Measurements from ENCODE around the gene SMIM41. TPM values are rescaled to one million over a fixed set of nuclear protein-coding genes. Genes with fewer than 3 reads are reported as not detected.
A peak's percentile ranks its signal among the peaks of the same experiment; 100 is the strongest.

Gene SMIM41
- total and polyA plus RNA-seq, 3 donors from 2014 or later: 2.6 to 21.7 (median 15.6) TPM

GRCh38 chr12:52146822-52147366 lies 67.4 kb downstream of the SMIM41 start:
- Histone ChIP-seq H3K4me1 (peaks cover 44% of the 10 kb centered on the region), H3K9me3 (no peaks in the 10 kb centered on the region), H3K27me3 (no peaks in the 10 kb centered on the region), H3K4me3 (no peak overlapping the region), H3K36me3 (ENCODE audit: low read depth, missing control alignments) (no peaks in the 10 kb centered on the region), H3K27ac (peak overlapping the region; percentile 15 to 82)
- DNase-seq: no peak
- intact Hi-C loops (cut with DNase I; ENCODE audit: low total_unique reads): no loop called here
- TF ChIP-seq POLR2A (IDR thresholded peaks at IDR 0.05): no peak
- TF ChIP-seq, protein P1, sequence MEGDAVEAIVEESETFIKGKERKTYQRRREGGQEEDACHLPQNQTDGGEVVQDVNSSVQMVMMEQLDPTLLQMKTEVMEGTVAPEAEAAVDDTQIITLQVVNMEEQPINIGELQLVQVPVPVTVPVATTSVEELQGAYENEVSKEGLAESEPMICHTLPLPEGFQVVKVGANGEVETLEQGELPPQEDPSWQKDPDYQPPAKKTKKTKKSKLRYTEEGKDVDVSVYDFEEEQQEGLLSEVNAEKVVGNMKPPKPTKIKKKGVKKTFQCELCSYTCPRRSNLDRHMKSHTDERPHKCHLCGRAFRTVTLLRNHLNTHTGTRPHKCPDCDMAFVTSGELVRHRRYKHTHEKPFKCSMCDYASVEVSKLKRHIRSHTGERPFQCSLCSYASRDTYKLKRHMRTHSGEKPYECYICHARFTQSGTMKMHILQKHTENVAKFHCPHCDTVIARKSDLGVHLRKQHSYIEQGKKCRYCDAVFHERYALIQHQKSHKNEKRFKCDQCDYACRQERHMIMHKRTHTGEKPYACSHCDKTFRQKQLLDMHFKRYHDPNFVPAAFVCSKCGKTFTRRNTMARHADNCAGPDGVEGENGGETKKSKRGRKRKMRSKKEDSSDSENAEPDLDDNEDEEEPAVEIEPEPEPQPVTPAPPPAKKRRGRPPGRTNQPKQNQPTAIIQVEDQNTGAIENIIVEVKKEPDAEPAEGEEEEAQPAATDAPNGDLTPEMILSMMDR (IDR thresholded peaks at IDR 0.05): no peak
- 84 to 88% methylated on average over 7 to 10 of the region's 11 CpGs for WGBS, 2 donors

DNA sequence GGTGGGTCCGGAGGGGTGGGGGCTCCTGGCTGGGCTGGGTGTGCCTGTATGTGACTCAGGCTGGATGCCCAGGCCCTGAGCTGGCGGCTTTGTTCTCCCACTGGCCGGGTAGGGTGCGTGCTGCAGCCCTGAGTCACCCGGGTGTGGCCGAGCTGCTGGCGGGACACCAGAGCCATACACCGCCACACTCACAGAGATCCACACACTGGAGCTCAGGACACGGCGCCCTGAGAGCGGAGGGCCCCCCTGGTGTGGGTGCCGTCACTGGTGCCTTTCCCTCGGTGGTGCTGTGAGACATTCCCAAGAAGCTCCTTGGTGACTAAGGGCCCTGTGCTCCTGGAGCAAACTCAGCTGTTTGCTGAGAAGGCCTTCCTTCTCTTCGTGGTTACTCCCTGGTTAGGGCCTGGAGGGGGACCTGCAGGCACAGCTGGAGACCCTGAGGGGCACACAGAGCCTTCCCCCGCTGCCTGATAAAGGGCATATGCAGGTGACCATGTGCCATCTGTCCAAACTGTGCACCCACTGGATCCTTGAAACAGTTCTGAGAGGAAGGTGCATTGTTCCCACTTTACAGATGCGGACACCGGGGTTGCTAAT lies 68.0 kb downstream of the SMIM41 start:
- TF ChIP-seq, protein P1 (IDR thresholded peaks at IDR 0.05): no peak
- TF ChIP-seq POLR2A (IDR thresholded peaks at IDR 0.05): no peak
- DNase-seq: peak; percentile 81
- no peak overlapping the region for H3K4me3 ChIP-seq
- peak overlapping the region; percentile 60 to 82 for H3K27ac ChIP-seq
- intact Hi-C loops (cut with DNase I; ENCODE audit: low total_unique reads): no loop called here
- H3K9me3 ChIP-seq: no peaks in the 10 kb centered on the region
- WGBS, 2 donors: 68 to 94% methylated on average over 3 to 14 of the region's 17 CpGs
- peaks cover 44% of the 10 kb centered on the region for H3K4me1 ChIP-seq
- H3K27me3 ChIP-seq: no peaks in the 10 kb centered on the region
- no peaks in the 10 kb centered on the region for H3K36me3 ChIP-seq (ENCODE audit: low read depth, missing control alignments)

GRCh38 chr12:52147964-52148463 lies 68.5 kb downstream of the SMIM41 start:
- DNase-seq: no peak
- Histone ChIP-seq H3K27me3 (no peaks in the 10 kb centered on the region), H3K9me3 (no peaks in the 10 kb centered on the region), H3K36me3 (ENCODE audit: low read depth, missing control alignments) (no peaks in the 10 kb centered on the region), H3K27ac (peak overlapping the region; percentile 60 to 82), H3K4me1 (peaks cover 44% of the 10 kb centered on the region), H3K4me3 (no peak overlapping the region)
- TF ChIP-seq POLR2A (IDR thresholded peaks at IDR 0.05): no peak
- TF ChIP-seq, protein P1 (IDR thresholded peaks at IDR 0.05): no peak
- intact Hi-C loops (cut with DNase I; ENCODE audit: low total_unique reads): no loop called here
- 62 to 82% methylated on average over 3 to 10 of the region's 10 CpGs for WGBS, 2 donors

- intact Hi-C loops (cut with DNase I; ENCODE audit: low total_unique reads): no loop called here
- TF ChIP-seq, protein P1 (IDR thresholded peaks at IDR 0.05): no peak
- TF ChIP-seq POLR2A (IDR thresholded peaks at IDR 0.05): no peak
- DNase-seq: no peak
These were observed 69.1 kb downstream of the SMIM41 start for GRCh38 chr12:52148464-52149181.

More at GRCh38 chr12:52148464-52149181, 69.1 kb downstream of the SMIM41 start:
- no peaks in the 10 kb centered on the region for H3K9me3 ChIP-seq
- peak overlapping the region; percentile 60 to 82 for H3K27ac ChIP-seq
- WGBS, 2 donors: 30 to 81% methylated on average over 2 to 14 of the region's 14 CpGs
- no peaks in the 10 kb centered on the region for H3K36me3 ChIP-seq (ENCODE audit: low read depth, missing control alignments)
- H3K4me1 ChIP-seq: peaks cover 44% of the 10 kb centered on the region
- no peaks in the 10 kb centered on the region for H3K27me3 ChIP-seq
- no peak overlapping the region for H3K4me3 ChIP-seq

All from testis (tissue), 3 donors.